BLaER1 (cell line): Measurements from ENCODE around the gene NSD2.

ENCODE experiments used
- H3K27ac ChIP-seq: shearing (Covaris generic); formaldehyde crosslinking; 2 replicates; pipeline ENCODE4 v1.8.1; 2022
- H3K27me3 ChIP-seq: shearing (Covaris generic); formaldehyde crosslinking; 2 replicates; pipeline ENCODE4 v1.8.1; 2022
- H3K36me3 ChIP-seq: shearing (Covaris generic); formaldehyde crosslinking; 2 replicates; pipeline ENCODE4 v1.8.1; 2022
- H3K4me1 ChIP-seq: shearing (Covaris generic); formaldehyde crosslinking; 2 replicates; pipeline ENCODE4 v1.8.1; 2022
- H3K4me2 ChIP-seq: shearing (Covaris generic); formaldehyde crosslinking; 2 replicates; pipeline ENCODE4 v1.8.1; 2022
- H3K4me3 ChIP-seq: shearing (Covaris generic); formaldehyde crosslinking; 2 replicates; pipeline ENCODE4 v1.8.1; 2022
- H3K9ac ChIP-seq: shearing (Covaris generic); formaldehyde crosslinking; 2 replicates; pipeline ENCODE4 v1.8.1; 2022
- H3K9me3 ChIP-seq: shearing (Covaris generic); formaldehyde crosslinking; 2 replicates; pipeline ENCODE4 v1.8.1; 2022
- H4K20me1 ChIP-seq: shearing (Covaris generic); formaldehyde crosslinking; 2 replicates; pipeline ENCODE4 v1.8.1; 2022
- Cebpa-rat ChIP-seq: shearing (Covaris generic); IDR thresholded peaks from 2 replicates; pipeline ENCODE4 v1.8.1; 2022

NSD2 gene

GRCh38 chr4:1986578-1987210 is 115.5 kb downstream of the NSD2 start:
- no peak overlapping the region for H3K4me3 ChIP-seq
- H3K9me3 ChIP-seq: no peaks in the 10 kb centered on the region
- H3K4me2 ChIP-seq: no peak overlapping the region
- H3K27me3 ChIP-seq: no peaks in the 10 kb centered on the region
- H3K9ac ChIP-seq: no peak overlapping the region
- H3K27ac ChIP-seq: no peak overlapping the region; the same call in 1 of the 2 replicates
- peaks cover 21% of the 10 kb centered on the region for H3K4me1 ChIP-seq
- peaks cover 100% of the 10 kb centered on the region for H3K36me3 ChIP-seq
- H4K20me1 ChIP-seq: peaks cover 98% of the 10 kb centered on the region
- TF ChIP-seq Cebpa-rat: no peak

DNA sequence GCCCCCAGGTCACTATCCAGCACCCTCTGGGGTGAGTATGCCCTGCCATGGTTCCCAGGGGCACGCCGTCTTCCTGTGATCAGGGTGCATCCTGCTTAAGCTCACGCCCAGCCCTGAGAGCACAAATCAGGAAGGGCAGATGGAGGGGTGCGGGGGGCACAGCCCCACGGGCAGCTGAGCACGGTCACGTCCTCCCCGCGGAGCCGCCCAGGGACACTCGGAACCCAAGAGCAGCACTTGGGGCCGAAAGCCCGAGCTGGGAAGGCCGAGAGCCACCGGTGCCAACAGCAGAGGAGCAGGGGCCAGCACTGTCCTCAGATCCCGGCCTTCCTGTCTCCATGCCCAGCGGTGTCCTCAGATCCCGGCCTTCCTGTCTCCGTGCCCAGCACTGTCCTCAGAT is 116.1 kb downstream of the NSD2 start:
- TF ChIP-seq Cebpa-rat: no peak
- Histone ChIP-seq H3K36me3 (peaks cover 100% of the 10 kb centered on the region), H4K20me1 (peaks cover 100% of the 10 kb centered on the region)

GRCh38 chr4:1987721-1988326 is 116.6 kb downstream of the NSD2 start:
- peaks cover 100% of the 10 kb centered on the region for H3K36me3 ChIP-seq
- H3K9ac ChIP-seq: no peak overlapping the region
- H3K27ac ChIP-seq: no peak overlapping the region
- no peak overlapping the region for H3K4me3 ChIP-seq
- no peaks in the 10 kb centered on the region for H3K9me3 ChIP-seq
- H3K4me1 ChIP-seq: peaks cover 21% of the 10 kb centered on the region
- no peaks in the 10 kb centered on the region for H3K27me3 ChIP-seq
- no peak overlapping the region for H3K4me2 ChIP-seq
- peaks cover 100% of the 10 kb centered on the region for H4K20me1 ChIP-seq
- no peak for TF ChIP-seq Cebpa-rat

More for the DNA sequence above, 116.1 kb downstream of the NSD2 start:
- Histone ChIP-seq H3K9me3 (no peaks in the 10 kb centered on the region), H3K27me3 (no peaks in the 10 kb centered on the region), H3K4me1 (peaks cover 21% of the 10 kb centered on the region), H3K27ac (no peak overlapping the region), H3K9ac (no peak overlapping the region), H3K4me3 (no peak overlapping the region), H3K4me2 (no peak overlapping the region)

GRCh38 chr4:1988327-1988724 is 117.1 kb downstream of the NSD2 start:
- Histone ChIP-seq H3K4me3 (no peak overlapping the region), H3K9me3 (no peaks in the 10 kb centered on the region), H3K9ac (no peak overlapping the region), H3K4me1 (peaks cover 21% of the 10 kb centered on the region), H3K27ac (no peak overlapping the region), H3K36me3 (peaks cover 100% of the 10 kb centered on the region), H3K4me2 (no peak overlapping the region), H3K27me3 (no peaks in the 10 kb centered on the region), H4K20me1 (peaks cover 100% of the 10 kb centered on the region)
- no peak for TF ChIP-seq Cebpa-rat

- Histone ChIP-seq H3K4me1 (peaks cover 10% of the 10 kb centered on the region), H3K4me3 (no peak overlapping the region), H3K27ac (no peak overlapping the region), H4K20me1 (peaks cover 100% of the 10 kb centered on the region), H3K27me3 (no peaks in the 10 kb centered on the region), H3K4me2 (no peak overlapping the region), H3K36me3 (peaks cover 97% of the 10 kb centered on the region), H3K9me3 (no peaks in the 10 kb centered on the region), H3K9ac (no peak overlapping the region)
- TF ChIP-seq Cebpa-rat: no peak
These were observed 118.5 kb downstream of the NSD2 start for GRCh38 chr4:1989533-1990347.

DNA sequence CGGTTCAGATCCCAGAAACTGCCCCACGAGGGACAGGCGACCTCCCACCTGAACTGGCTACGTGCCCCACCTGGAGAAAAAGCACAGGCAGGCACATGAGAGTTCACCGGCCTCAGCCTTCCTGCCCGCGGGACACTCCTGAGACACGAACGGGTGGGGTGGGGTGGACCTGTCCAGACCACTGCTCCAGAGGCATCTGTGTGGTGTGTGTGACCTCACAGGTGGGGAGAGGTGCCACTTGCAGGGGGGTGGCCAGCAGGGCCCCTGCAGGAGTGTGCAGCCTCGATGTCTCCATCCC is 119.1 kb downstream of the NSD2 start:
- peaks cover 100% of the 10 kb centered on the region for H4K20me1 ChIP-seq
- TF ChIP-seq Cebpa-rat: no peak
- peaks cover 97% of the 10 kb centered on the region for H3K36me3 ChIP-seq

DNA sequence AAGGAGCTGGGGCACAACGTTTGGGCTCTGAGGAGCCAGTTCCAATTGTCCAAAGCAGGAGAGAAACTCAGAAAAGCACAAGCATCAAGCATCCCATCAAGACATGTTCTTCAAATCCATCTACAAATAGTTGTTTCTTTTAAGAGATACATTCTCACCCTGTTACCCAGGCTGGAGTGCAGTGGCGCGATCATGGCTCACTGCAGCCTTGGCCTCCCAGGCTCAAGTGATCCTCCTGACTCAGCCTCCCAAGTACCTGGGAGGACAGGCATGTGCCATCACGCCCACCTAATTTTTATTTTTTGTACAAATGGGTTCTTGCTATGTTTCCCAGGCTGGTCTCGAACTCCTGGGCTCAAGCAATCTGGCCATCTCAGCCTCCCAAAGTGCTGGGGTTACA is 119.5 kb downstream of the NSD2 start:
- Histone ChIP-seq H3K27me3 (no peaks in the 10 kb centered on the region), H3K27ac (no peak overlapping the region), H3K4me1 (0 out of 2 replicates have a peak, but pooled peaks cover under 1% of the 10 kb centered on the region), H3K9me3 (peaks cover 1% of the 10 kb centered on the region; the same call in 1 of the 2 replicates), H3K36me3 (peaks cover 95% of the 10 kb centered on the region), H3K4me2 (no peak overlapping the region), H4K20me1 (peaks cover 100% of the 10 kb centered on the region), H3K9ac (no peak overlapping the region), H3K4me3 (no peak overlapping the region)
- no peak for TF ChIP-seq Cebpa-rat

More for the DNA sequence above, 119.1 kb downstream of the NSD2 start:
- H3K9ac ChIP-seq: no peak overlapping the region
- H3K4me3 ChIP-seq: no peak overlapping the region
- H3K9me3 ChIP-seq: no peaks in the 10 kb centered on the region
- H3K4me1 ChIP-seq: peaks cover 4% of the 10 kb centered on the region
- no peak overlapping the region for H3K4me2 ChIP-seq
- H3K27me3 ChIP-seq: no peaks in the 10 kb centered on the region
- H3K27ac ChIP-seq: no peak overlapping the region

DNA sequence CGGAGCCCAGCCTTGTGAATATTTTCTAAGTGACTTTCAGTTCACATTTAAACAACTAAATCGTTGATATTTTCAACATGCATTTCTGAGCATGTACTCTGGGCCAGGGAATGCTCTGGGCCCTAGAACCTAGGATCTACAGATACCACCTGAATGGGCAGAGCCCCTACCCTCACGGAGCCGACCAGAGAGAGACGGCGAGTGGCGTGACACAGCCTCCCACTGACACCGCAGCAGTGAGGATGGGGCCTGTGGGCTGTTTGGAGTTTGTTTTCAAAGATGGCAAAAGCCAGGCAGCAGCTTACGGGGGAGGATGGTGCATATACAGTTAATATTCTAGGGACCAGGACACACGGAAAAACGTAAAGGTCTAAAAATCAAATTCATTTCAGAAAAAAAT is 119.9 kb downstream of the NSD2 start:
- Histone ChIP-seq H3K4me2 (no peak overlapping the region), H3K4me1 (no peaks in the 10 kb centered on the region), H3K27me3 (no peaks in the 10 kb centered on the region), H3K9ac (no peak overlapping the region), H4K20me1 (peaks cover 100% of the 10 kb centered on the region), H3K36me3 (peaks cover 95% of the 10 kb centered on the region), H3K9me3 (peaks cover 5% of the 10 kb centered on the region), H3K4me3 (no peak overlapping the region), H3K27ac (no peak overlapping the region)
- TF ChIP-seq Cebpa-rat: no peak

DNA sequence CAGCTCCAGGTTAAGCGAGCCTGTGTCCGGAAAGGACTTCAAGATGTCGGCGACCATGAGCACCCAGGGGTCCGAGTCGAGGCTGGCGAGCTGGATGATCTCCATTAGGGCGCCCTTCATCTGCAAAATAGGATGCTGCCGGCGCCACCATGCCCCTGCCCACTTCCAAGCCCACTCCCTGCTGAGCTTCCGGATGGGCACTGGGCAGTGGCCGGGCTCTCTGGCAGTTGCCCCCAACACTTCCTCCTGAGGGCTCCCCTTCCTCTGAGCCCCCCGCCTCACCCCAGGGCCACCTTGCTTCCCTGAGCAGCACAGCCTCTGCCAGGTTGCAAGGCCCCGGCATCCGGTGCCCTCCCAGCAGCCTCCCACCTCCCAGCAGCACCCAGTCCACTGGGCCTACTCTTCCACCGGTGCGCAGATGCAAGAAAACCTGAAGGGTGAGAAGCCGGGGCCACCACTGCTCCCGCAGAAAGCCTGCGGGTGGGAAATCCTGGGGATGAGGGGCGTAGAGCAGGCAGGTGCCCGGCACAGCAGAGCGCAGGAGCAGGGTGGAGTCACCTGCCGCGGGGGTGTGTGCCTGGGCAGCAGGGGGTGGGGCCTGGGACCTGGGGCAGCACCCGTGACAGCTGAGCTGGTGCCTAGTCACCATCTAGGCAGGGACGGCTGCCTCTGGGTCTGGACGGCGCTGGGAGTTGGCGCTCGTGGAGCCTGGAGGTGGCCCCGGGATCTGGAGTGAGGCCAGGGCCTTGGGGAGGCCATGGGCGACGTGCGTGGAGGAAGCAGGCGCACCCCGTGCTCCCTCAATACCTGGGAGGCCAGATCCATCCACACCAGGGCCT is 120.6 kb downstream of the NSD2 start:
- peaks cover 100% of the 10 kb centered on the region for H4K20me1 ChIP-seq
- no peak overlapping the region for H3K4me2 ChIP-seq
- TF ChIP-seq Cebpa-rat: no peak
- H3K4me1 ChIP-seq: no peaks in the 10 kb centered on the region
- H3K27ac ChIP-seq: no peak overlapping the region
- H3K9ac ChIP-seq: no peak overlapping the region
- H3K36me3 ChIP-seq: peaks cover 95% of the 10 kb centered on the region
- H3K9me3 ChIP-seq: peaks cover 12% of the 10 kb centered on the region
- no peak overlapping the region for H3K4me3 ChIP-seq
- no peaks in the 10 kb centered on the region for H3K27me3 ChIP-seq
